Gastrocnemius medialis (tissue), 4 donors: Measurements from ENCODE around the gene FAN1.

Source experiments
- POLR2A ChIP-seq, 2 donors: fragments of 450-650 bp; IDR thresholded peaks; one replicate each; pipeline ENCODE4 v1.6.1; 2017; ENCODE audit warnings: antibody characterized with exemption in 2 of 2, mild to moderate bottlenecking in 2 of 2, moderate library complexity in 2 of 2
- TF ChIP-seq, protein P1 (sequence below), 5 experiments: fragments of 450-650 bp in 3 of 5; fragments of 200-600 bp in 2 of 5; sonication (generic) in 2 of 5; IDR thresholded peaks in 4 of 5; conservative IDR thresholded peaks in 1 of 5; 1 replicate in 4 of 5; 2 replicates in 1 of 5; pipeline ENCODE4 v1.5.1; 2016 to 2019; ENCODE audit warnings: antibody characterized with exemption in 5 of 5, mild to moderate bottlenecking in 3 of 5, moderate library complexity in 3 of 5

DNA sequence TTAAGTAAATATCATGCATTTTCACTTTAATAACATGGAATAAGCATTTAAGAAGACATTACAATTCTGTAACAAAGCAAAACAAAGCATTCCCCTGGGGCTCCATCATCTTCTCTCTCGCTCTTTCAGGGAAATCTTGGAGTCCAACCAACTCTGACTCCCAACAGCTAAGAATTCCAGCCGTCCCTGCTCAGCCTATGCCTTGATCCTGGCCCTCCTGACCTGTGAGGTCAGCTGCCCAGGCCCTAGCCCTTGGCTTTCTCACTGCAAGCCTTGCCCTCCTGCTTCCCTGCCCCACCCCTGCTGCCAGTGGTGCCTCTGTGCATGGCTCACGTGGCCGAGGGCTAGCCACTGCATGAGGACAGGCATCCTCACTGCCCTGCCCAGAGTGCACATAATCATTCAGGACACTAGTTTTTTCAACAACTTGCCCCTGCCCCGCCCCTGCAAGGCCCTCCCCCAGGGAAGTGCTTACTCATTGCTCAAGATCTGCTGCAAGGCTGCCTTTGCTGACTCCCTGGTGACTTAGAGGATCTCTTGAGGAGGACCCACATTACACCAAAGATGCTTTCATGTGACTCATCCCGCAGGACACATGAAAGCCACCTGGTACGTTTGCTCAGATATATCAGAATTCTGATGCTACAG, 50.1 kb downstream of the FAN1 start:
- TF ChIP-seq, protein P1, sequence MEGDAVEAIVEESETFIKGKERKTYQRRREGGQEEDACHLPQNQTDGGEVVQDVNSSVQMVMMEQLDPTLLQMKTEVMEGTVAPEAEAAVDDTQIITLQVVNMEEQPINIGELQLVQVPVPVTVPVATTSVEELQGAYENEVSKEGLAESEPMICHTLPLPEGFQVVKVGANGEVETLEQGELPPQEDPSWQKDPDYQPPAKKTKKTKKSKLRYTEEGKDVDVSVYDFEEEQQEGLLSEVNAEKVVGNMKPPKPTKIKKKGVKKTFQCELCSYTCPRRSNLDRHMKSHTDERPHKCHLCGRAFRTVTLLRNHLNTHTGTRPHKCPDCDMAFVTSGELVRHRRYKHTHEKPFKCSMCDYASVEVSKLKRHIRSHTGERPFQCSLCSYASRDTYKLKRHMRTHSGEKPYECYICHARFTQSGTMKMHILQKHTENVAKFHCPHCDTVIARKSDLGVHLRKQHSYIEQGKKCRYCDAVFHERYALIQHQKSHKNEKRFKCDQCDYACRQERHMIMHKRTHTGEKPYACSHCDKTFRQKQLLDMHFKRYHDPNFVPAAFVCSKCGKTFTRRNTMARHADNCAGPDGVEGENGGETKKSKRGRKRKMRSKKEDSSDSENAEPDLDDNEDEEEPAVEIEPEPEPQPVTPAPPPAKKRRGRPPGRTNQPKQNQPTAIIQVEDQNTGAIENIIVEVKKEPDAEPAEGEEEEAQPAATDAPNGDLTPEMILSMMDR (IDR thresholded peaks at IDR 0.05 in 4 of 5, conservative IDR thresholded peaks at IDR 0.05 in 1 of 5) = no peak
- peak in 1 of 2 donors; percentile 24 for TF ChIP-seq POLR2A (IDR thresholded peaks at IDR 0.05)
